Kidney tubule cell (primary cell): ENCODE data around the gene NFATC3.

ENCODE experiments used
- DNase-seq: peaks from one replicate; pipeline ENCODE4 v3.0.0-alpha.2; 2018; ENCODE audit warnings: low spot score

Gene NFATC3

DNA sequence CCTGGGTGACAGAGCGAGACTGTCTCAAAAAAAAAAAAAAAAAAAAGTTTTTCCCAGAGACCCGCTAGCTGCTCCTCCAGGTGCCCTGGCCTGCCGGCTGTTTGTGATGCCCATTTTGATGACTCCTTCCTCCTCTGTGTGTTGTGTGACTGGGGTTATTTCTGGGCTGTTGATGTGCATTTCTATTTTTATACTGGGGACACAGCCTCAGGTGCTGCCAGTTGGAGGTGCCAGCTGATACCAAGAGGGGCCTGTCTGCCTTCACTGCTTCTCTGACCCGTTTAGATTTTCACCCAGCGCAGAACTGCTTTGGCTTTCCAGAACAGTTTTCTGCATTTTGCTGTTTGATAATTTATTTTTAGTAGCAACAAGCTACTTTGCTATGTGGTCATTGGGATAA lies 166.7 kb downstream of the NFATC3 start:
- no peak for DNase-seq

DNA sequence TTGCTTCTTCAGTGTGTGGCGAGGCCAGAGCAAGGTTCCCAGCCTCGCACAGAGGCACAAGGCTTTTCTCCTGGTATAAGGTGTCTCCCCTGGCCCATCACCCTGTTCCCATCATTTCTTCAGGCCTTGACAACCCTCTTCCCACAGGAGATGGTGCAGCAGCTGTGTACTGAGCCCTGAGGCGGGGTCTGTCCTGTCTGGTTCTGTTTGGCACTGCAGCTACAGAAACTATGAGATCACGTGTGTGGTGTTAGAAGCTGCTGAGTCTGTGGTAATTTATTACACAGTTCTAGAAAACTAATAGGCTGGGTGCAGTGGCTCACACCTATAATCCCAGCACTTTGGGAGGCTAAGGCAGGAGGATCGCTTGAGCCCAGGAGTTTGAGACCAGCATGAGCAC lies 167.2 kb downstream of the NFATC3 start:
- DNase-seq, result no peak

DNA sequence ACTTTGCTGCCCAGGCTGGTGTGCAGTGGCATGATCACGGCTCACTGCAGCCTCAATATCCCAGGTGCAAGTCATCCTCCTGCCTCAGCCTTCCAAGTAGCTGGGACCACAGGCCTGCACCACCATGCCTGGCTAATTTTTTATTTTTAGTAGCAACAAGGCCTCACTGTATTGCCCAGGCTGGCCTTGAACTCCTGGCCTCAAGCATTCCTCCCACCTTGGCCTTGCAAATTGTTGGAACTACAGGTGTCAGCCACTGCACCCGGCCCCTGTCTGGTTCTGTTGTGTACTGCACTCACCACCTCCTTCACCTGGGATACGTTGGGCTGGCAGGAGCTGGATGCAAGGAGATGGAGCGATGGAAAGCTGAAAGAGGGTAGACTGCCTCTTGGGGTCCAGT lies 168.6 kb downstream of the NFATC3 start:
- DNase-seq, result no peak

DNA sequence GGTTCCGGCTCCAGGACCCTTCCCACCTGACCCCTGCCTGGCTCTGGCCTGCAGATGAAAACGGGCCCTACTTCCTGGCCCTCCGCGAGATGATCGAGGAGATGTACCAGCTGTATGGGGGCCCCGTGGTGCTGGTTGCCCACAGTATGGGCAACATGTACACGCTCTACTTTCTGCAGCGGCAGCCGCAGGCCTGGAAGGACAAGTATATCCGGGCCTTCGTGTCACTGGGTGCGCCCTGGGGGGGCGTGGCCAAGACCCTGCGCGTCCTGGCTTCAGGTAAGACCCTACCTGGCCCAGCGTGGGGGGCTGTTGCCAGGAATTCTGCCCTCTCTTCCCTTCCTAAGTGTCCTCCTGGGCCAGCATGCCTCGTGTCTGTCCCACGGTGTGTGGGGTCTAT lies 170.5 kb downstream of the NFATC3 start:
- DNase-seq, result no peak

DNA sequence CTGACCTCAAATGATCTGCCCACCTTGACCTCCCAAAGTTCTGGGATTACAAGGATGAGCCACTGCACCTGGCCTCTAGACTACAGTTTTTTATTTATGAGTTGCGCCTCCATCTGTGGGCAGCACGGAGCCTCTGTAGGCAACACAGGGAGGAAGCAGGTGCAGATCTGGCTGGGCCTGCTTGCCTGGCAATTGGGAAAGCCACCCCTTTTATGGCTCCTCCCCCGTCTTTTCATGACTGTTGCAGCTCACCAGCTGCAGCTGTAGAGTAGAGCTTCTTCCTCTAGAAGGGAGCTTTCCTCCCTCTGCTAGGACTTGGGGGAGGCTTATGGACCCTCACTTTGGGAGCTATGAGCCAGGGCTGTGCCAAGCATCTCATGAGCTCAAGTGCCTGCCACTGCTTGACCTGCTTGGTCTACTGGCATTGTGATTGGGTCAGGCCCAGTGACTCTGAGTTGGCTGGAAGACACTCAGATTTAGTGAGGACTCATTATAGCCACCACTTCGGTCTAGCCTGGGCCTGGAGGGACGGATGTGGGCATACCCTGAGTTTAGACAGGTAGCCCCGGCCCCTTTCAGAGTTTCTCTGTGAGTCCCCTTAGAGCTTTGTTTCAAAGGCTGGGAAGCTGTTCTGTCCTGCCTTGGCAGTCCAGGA lies 172.2 kb downstream of the NFATC3 start:
- DNase-seq, result peak; percentile 37

DNA sequence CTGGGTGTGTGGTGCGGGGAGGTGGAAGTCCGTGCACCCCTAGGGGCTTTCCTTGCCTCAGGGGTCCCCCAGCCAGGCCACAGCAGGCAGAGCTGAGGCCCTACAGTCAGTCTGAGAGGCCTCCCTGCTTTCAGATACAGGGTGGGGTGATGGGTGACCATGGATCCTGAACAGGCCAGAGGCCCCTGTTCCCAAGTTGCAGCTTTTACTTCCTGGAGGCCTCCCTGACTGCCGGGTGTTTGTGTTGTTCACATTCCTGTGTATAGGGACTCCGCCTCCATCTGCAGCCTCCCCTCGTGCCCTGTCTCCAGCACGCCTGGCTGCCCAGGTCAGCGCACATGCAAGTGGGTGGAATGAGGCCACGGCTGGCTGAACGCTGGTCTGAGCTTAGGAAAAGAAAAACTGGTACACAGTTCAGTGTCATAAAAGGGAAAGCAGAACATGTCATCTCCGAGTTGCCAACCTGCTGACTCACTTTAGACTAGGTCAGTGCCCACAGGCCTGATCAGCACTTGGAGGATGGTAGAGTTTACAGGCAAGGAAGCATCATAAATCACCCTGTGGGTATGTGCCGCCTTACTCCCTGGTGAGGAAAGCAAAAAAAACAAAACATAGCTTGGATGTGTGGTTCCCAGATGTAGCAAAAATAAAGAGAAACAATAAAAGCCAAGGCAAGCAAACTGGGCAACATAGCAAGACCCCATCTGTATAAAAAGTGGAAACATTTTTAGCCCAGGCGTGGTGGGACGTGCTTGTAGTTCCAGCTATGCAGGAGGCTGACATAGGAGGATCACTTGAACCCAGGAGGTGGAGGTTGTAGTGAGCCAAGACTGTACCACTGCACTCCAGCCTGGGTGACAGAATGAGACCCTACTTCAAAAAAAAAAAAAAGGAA lies 173.0 kb downstream of the NFATC3 start:
- DNase-seq, result peak; percentile 100

DNA sequence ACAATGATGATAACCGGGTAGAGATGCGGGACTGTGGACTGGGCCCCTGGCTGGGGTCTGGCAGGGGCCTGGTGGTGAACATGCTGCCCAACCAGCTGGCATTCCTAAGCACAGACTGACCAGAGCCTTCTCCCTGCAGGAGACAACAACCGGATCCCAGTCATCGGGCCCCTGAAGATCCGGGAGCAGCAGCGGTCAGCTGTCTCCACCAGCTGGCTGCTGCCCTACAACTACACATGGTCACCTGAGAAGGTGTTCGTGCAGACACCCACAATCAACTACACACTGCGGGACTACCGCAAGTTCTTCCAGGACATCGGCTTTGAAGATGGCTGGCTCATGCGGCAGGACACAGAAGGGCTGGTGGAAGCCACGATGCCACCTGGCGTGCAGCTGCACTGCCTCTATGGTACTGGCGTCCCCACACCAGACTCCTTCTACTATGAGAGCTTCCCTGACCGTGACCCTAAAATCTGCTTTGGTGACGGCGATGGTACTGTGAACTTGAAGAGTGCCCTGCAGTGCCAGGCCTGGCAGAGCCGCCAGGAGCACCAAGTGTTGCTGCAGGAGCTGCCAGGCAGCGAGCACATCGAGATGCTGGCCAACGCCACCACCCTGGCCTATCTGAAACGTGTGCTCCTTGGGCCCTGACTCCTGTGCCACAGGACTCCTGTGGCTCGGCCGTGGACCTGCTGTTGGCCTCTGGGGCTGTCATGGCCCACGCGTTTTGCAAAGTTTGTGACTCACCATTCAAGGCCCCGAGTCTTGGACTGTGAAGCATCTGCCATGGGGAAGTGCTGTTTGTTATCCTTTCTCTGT lies 174.0 kb downstream of the NFATC3 start:
- DNase-seq, result no peak

DNA sequence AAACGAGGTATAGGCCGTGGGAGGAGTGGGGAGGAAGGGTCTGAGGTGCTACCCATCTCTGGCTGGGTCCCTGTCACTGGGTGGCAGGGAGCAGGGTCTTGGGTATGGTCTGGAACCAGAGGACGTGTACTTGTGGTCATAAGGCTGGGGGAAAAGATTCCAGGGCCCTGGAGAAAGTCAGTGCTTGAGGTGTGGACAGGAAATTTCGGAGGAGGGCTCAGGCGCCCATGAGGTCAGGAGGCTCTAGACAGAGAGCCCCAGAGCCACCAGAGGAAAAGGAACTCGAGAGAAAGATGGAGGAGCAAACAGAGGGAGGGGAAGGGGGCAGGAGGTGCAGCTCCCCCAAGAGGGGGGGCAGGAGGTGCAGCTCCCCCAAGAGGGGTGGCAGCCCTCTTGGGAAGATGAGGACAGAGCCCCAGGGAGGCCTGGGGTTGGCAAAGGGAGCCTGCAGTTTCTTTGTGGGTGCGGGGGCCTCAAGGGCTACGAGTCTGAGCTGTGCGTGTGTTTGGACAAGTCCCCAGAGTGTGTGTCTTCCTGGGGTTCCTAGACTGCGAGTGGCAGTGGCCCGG lies 178.5 kb downstream of the NFATC3 start:
- DNase-seq, result no peak

DNA sequence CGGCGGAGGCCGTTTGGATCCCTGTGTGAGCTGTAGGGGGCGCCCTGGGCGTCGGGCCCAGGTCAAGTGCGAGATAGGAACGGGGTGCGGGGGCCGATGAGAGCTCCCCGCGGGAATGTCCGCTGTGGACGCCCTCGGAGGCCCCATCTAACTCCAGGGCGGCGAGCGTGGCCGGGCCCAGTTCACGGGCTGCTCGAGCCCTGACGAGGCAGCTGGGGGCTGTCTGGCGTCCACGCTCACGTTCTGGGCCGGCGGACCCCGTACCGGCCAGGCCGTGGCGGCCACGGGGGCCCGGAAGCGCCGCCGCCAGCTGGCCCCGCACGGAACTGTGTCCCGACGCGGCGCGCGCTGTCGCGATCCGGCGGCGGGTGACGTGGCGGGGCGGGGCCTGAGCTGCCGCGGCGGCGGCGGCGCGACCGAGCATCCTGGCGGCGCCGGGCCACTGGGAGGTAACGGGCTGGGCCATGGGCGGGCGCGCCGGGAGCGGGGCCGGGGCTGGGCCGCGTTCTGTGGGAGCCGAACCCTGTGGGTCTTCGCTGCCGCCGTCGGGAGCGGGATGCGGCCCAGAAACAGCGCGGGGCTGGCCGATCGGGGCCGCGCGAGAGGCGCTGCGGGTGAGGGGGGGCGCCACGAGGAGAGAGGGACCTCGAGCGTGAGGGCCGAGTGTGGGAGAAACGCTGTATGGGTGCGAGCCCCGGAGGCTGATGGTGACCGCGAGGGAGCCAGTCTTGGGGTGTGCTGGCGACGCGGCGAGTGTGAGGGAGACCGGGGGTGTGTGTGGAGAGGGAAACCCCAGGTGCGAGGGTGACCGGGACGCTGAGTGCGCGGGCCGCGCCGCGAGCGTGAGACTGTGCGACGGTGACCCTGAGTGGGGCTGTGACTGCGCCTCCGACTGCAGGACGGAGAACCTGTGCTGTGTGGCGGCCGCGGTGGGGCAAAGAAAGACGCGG lies 179.2 kb downstream of the NFATC3 start, which contains the start of gene SLC7A6:
TSS of gene SLC7A6 (plus strand) at position 399 of the 950 bp plus-strand sequence. CDS start 10,201 bp downstream, outside the sequence.
- peak; percentile 73 for DNase-seq

DNA sequence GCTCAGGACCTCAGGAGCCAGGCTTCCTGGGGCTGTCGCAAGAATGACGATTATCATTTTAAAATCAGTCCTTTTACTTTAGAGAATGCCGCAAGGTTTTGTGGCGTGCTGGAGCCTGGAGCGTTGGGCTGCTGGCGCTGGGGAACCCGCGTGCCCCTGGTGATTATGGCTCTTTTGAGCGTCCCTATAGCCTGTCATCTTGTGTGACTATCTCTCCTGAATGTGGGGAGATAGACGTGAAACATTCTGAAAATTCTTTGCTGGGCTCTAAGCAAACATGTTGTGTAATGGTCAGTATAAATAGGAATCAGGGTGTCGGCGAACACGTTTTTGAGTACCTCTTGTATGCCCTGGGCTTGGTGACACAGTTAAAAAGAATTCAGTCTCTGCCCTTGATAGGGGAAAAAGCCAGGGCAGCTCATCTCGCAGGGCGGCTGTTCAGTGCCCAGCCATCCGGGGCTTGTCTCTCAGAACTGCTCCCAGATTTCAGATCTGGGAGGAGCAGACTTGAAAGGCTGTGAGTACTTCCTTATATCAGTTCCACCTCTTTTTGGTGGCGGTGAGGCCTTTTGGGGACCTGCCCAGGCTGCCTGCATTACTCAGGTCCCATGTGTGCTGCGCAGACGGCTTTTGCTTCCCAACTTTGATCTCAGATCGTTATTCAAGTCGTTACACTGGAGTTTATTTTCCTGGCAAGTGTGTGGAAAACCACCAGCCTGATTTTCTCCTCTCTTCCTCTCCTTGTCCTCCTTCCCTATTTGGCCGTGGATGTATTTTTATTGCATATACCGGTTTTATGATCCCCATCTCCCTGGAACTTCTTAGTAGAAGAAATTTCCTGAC lies 180.1 kb downstream of the NFATC3 start:
- peak; percentile 94 for DNase-seq

DNA sequence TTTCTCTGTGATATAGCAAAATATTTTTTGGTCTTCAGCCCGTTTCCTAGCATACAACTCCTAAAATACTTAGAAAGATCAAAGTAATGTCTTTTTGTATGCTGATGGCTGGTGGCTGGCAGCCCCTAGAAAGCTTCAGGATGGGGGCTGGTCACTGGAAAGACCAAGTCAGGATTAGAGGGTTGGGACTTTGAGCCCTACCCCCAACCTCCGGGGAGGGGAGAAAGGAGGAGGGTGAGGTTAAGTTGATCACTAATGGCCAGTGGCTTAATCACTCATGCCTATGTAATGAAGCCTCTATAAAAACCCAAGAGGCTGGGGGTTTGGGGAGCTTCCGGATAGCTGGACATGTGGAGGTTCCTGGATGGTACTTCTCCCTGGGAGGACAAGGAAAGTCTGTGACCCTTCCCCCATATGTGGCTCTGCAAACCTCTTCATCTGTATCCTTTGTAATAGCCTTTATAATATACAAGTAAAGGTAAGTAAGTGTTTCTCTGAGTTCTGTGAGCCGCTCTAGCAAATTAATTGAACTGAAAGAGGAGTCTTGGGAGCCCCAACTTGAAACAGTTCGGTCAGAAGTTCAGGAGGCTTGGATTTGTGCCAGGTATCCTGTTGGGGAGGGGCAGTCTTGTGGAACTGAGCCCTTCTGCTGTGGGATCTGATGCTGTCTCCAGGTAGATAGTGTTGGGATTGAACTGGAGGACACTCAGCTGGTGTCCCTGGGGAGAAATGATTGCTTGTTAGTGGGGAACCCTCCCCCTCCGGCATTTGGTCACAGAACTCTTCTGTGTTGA lies 182.6 kb downstream of the NFATC3 start:
- no peak for DNase-seq

DNA sequence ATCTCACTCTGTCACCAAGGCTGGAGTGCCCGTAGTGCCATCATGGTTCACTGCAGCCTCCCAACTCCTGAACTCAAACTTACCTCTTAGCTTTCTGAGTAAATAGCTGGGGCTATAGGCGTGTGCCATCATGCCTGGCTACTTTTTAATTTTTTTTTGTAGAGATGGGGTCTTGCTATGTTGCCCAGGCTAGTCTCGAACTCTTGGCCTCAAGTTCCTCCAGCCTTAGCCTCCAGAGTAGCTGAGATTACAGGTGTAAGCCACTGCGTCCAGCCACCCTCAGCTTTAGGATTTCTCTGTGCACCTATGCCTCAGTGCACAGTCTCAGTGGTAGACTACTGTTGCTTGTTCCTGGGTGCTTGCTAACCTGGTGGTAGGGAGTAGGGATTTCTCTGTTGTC lies 184.6 kb downstream of the NFATC3 start:
- DNase-seq, result no peak

DNA sequence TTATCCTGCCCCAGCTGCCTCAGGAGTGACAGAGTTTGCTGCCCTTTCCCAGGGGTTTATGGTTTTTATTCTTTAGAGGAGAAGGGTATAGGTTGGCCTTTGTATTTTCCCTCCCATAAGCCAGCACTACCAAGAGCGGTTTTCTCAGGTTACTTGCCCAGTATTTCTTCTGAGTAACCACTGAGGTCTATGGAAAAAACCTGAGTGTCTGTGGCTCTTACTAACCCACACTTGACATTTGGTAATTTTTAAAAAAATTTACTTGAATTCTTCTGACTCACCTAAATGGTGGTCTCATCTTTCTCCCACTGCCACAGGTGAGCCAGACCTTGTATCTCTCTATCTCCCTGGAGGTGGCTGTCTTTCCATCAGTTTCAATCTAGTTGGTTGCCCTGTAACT lies 185.2 kb downstream of the NFATC3 start:
- no peak for DNase-seq

DNA sequence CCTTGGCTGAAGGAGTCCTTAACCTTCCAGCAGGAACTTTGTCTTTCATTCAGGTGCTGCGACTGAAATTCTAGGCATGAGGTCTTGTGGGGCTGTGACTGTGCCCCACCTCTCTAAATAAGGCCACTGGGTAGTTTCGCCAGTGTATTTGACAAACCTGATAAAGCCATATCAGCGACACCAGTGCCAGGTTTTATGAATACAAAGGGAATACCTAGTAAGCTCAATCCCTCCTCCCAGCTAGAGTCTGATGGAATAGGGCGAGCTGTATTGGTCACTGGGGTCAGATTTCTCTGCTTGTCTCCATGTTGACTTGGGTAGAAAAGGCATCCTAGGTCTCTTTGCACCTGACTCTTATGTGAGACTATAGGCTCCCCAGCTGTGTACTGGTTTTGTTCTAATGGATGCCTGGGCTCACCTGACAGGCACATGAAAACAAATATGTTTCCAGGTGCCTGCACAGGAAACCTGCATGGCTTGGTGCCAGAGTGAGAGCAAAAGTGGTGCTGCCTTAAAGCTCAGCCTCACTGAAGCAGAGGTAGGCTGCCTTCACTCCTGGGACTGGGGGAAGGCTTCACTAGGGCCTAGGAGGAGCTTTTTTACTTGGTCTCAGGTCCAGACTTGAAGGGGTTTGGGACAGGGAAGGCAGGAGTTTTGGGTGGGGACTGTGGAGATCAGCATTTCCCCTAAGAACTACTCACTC lies 187.5 kb downstream of the NFATC3 start:
- DNase-seq, result no peak

DNA sequence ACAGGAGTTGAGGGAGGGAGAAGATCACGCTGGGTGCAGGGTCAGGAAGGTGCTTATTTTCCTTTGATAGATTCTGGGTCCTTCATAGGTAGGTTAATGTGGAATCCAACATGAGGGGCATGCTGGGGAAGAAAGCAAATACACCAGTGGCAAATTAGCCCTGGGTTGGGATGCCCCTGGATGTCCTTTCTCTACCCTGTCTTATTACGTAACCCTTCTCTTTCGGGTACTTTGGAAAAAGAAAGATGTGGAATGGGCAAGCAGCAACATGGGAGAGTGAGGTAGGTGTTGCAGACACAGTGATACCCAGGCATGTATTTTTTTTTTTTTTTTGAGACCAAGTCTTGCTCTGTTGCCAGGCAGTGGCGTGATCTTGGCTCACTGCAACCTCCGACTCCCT lies 188.3 kb downstream of the NFATC3 start:
- DNase-seq, result no peak

DNA sequence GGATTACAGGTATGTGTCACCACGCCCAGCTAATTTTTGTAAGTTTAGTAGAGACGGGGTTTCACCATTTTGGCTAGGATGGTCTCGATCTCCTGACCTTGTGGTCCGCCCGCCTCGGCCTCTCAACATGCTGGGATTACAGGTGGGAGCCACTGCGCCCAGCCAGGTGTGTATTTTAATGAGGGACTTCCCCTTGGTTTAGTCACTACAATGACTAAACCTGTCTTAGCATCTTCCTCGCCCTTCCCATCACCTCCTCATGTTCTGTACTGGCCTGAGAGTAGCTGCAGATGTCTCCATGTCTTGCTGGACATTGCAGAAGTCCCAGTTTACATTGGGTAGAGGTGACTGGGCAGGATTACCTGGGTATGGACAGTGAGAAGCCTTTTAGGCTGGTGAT lies 188.7 kb downstream of the NFATC3 start:
- peak; percentile 44 for DNase-seq

DNA sequence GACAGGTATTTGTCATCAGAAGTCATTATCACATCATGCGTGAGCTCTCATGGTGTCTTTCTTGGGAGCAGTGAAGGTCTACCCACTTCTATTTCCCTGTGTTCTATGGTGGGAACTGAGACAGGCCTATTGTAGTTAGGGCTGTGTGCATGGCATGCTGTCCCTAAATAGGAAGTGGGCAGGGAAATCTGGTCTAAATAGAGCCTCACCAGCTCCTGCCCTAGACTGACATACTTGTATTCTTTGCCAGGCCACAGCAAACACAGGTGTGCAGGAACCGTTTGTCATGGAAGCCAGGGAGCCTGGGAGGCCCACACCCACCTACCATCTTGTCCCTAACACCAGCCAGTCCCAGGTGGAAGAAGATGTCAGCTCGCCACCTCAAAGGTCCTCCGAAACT lies 189.3 kb downstream of the NFATC3 start:
- DNase-seq, result no peak

DNA sequence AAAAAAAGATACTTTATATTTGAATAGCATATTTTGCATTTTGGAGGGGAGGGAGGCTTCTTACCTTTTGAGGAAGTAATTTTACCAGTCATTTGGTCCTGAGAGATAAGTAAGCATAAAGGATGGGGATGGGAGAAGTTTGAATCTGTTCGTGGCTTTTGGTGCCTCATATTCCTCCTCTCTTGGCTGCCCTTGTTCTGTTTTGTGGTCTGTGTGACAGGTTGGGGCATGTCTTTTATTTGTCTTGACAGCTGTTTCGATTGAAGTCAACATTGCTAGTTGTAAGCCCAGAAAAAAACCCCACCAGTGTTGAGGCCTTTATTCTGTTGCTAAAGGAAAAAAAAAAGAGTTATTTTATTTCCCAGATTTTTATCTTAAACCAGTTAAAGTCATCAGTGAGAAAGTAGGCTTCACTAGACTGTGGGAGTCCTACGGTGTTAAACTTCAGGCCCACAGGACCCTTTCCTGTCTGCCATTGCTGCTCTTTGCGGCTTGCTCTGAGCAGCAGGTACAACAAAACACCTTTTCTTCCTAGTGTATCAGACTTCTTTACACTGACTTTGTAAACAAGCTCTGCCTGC lies 190.5 kb downstream of the NFATC3 start:
- DNase-seq, result no peak
